Fibroblast of skin of back (primary cell): ENCODE data around the gene ALOX12B.
"Not testable (repeated sequence)": the region's sequence is repeated elsewhere in the genome, so short reads cannot be mapped to it uniquely, and the experiment has no call there.

Experiments
- DNase-seq: peaks from one replicate; pipeline ENCODE4 v3.0.0-alpha.2; 2013

Gene ALOX12B

GRCh38 chr17:8041979-8042378 lies 45.5 kb downstream of the ALOX12B start:
- no peak for DNase-seq

DNA sequence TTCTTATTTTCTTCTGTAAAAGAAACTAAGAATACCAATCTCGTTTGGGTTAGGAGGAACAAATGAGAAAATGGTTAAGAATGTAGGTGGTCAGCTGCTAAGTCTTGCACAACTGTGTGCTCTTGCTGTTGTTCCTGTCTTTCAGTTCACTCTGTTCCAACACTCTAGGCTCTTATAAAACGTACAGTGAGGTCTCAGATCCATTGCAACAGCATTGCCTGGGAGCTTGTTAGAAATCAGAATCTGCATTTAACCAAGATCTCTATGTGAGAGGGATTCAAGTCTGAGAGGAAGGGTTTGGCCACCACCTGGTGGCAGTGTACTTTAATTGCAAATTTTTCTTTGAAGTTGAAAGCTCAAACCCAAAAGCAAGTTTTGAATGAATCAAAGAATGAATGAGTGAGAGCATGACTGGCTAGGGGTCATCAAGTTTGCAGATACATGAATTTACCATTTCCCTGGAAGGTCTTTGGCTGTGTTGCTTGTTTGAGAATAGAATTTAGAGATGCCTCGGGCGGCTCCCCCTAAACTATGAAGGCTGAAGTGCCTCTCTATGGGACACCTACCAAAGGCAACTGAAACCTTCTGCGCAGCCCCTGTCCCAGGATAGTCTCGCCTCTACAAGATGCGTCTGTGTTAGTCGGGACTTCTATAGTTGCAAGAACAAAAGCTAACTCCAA lies 46.1 kb downstream of the ALOX12B start:
- peak; percentile 55 for DNase-seq

GRCh38 chr17:8039611-8040168 lies 47.8 kb downstream of the ALOX12B start:
- no peak for DNase-seq

GRCh38 chr17:8038954-8039610 lies 48.4 kb downstream of the ALOX12B start, which contains the start of gene ALOX15B:
Gene ALOX15B (plus strand): TSS chr17:8039059. CDS start chr17:8039156, 97 bp downstream.
- DNase-seq: no peak

GRCh38 chr17:8032442-8032841 lies 55.1 kb downstream of the ALOX12B start:
- no peak for DNase-seq

DNA sequence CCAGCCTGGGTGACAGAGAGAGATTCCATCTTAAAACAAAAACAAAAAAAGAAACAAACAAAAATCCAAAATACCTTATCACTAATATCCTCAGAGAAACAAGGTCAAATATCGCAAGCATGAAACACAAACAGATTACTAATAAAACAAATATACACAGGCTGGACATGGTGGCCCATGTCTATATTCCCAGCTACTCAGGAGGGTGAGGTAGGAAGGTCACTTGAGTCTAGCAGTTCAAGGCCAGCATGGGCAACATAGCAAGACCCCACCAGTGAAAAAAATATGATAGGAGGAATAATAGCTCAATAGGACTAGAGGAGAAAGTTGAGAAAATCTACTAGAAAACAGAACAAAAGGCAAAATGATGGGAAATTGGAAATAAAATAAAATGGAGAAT lies 55.6 kb downstream of the ALOX12B start:
- DNase-seq: no peak

- no peak for DNase-seq
Measured at GRCh38 chr17:8031261-8031661, 56.3 kb downstream of the ALOX12B start.

- DNase-seq: peak; percentile 6
Measured at GRCh38 chr17:8029121-8029520, 58.4 kb downstream of the ALOX12B start.

- DNase-seq: no peak
Measured at GRCh38 chr17:8025176-8025911, 62.2 kb downstream of the ALOX12B start.

- DNase-seq: not testable (repeated sequence)
Measured at GRCh38 chr17:8024161-8024560, 63.4 kb downstream of the ALOX12B start.
